ENCODE results near the gene LAMA2.
"Not testable (repeated sequence)": the region's sequence is repeated elsewhere in the genome, so short reads cannot be mapped to it uniquely, and the experiment has no call there.

LAMA2 gene

GRCh38 chr6:129073051-129073450, 190.1 kb downstream of the LAMA2 start:
- no peak for DNase-seq (ENCODE audit: low spot score)

GRCh38 chr6:129073691-129074395, 190.9 kb downstream of the LAMA2 start:
- DNase-seq (ENCODE audit: low spot score): no peak

GRCh38 chr6:129084406-129084805, 201.5 kb downstream of the LAMA2 start:
- no peak for DNase-seq (ENCODE audit: low spot score)

GRCh38 chr6:129088481-129088880, 205.5 kb downstream of the LAMA2 start:
- not testable (repeated sequence) for DNase-seq (ENCODE audit: low spot score)

- DNase-seq (ENCODE audit: low spot score): no peak
These were observed 206.4 kb downstream of the LAMA2 start for GRCh38 chr6:129089357-129089756.

- no peak for DNase-seq (ENCODE audit: low spot score)
These were observed 211.2 kb downstream of the LAMA2 start for GRCh38 chr6:129094147-129094546.

GRCh38 chr6:129096651-129097290, 213.8 kb downstream of the LAMA2 start:
- DNase-seq (ENCODE audit: low spot score): no peak

GRCh38 chr6:129098061-129098553, 215.2 kb downstream of the LAMA2 start:
- no peak for DNase-seq (ENCODE audit: low spot score)

- no peak for DNase-seq (ENCODE audit: low spot score)
These were observed 216.8 kb downstream of the LAMA2 start for GRCh38 chr6:129099696-129100095.

- DNase-seq (ENCODE audit: low spot score): no peak
These were observed 217.2 kb downstream of the LAMA2 start for GRCh38 chr6:129100164-129100563.

GRCh38 chr6:129102741-129103140, 219.8 kb downstream of the LAMA2 start:
- DNase-seq (ENCODE audit: low spot score): no peak

GRCh38 chr6:129104131-129104530, 221.2 kb downstream of the LAMA2 start:
- DNase-seq (ENCODE audit: low spot score): no peak

- no peak for DNase-seq (ENCODE audit: low spot score)
These were observed 221.6 kb downstream of the LAMA2 start for GRCh38 chr6:129104560-129104959.

GRCh38 chr6:129105035-129105434, 222.1 kb downstream of the LAMA2 start:
- DNase-seq (ENCODE audit: low spot score): no peak

GRCh38 chr6:129105793-129106192, 222.9 kb downstream of the LAMA2 start:
- no peak for DNase-seq (ENCODE audit: low spot score)

GRCh38 chr6:129108337-129108736, 225.4 kb downstream of the LAMA2 start:
- no peak for DNase-seq (ENCODE audit: low spot score)

- DNase-seq (ENCODE audit: low spot score): no peak
These were observed 227.9 kb downstream of the LAMA2 start for GRCh38 chr6:129110690-129111343.

- DNase-seq (ENCODE audit: low spot score): no peak
These were observed 228.4 kb downstream of the LAMA2 start for GRCh38 chr6:129111346-129111745.

- no peak for DNase-seq (ENCODE audit: low spot score)
These were observed 228.9 kb downstream of the LAMA2 start for GRCh38 chr6:129111853-129112252.

- no peak for DNase-seq (ENCODE audit: low spot score)
These were observed 229.7 kb downstream of the LAMA2 start for GRCh38 chr6:129112591-129112990.

- DNase-seq (ENCODE audit: low spot score): no peak
These were observed 230.7 kb downstream of the LAMA2 start for GRCh38 chr6:129113637-129114036.

- DNase-seq (ENCODE audit: low spot score): no peak
These were observed 231.9 kb downstream of the LAMA2 start for GRCh38 chr6:129114636-129115391.
